SH-SY5Y (cell line): ENCODE data around the gene DRC1.

ENCODE experiments used
- GATA2 ChIP-seq: IDR thresholded peaks from 2 replicates; pipeline ENCODE4 v1.6.1; 2011; ENCODE audit warnings: mild to moderate bottlenecking, low read depth, low read length
- GATA3 ChIP-seq: IDR thresholded peaks from 2 replicates; pipeline ENCODE4 v1.6.1; 2011; ENCODE audit warnings: low read depth, mild to moderate bottlenecking, low read length, moderate library complexity

- TF ChIP-seq GATA2 (no peak), GATA3 (no peak)
Observed at GRCh38 chr2:26471289-26471688, 69.6 kb downstream of the DRC1 start.
